Psoas muscle (tissue), 8 donors: ENCODE results near the gene PRRT1B. TPM values are rescaled to one million over a fixed set of nuclear protein-coding genes. Genes with fewer than 3 reads are reported as not detected.

Source experiments
- ATAC-seq, 4 donors: fragments of 200-7000 bp; cut with Tn5 transposase; one replicate each; pipeline ENCODE4 v1.9.1; 2020; ENCODE audit warnings: moderate library complexity in 3 of 4, mild to moderate bottlenecking in 2 of 4
- DNase-seq, 2 donors: peaks; one replicate each; pipeline ENCODE4 v3.0.0-alpha.2; 2020
- H3K27ac ChIP-seq: fragments of 200-600 bp; one replicate; pipeline ENCODE4 v1.8.0; 2022
- H3K27me3 ChIP-seq, 3 donors: fragments of 200-600 bp in 1 of 3; one replicate each; pipeline versions ENCODE4 v1.6.1 to v1.8.0; 2013 to 2022; ENCODE audit warnings: low read length in 2 of 3, mild to moderate bottlenecking in 2 of 3, moderate library complexity in 1 of 3; ENCODE audit not compliant: insufficient read depth in 3 of 3
- H3K36me3 ChIP-seq, 2 donors: fragments of 200-600 bp in 1 of 2; one replicate each; pipeline versions ENCODE4 v1.6.1 to v1.8.0; 2013 to 2022; ENCODE audit warnings: low read depth in 1 of 2, mild to moderate bottlenecking in 1 of 2, moderate library complexity in 1 of 2; ENCODE audit not compliant: insufficient read depth in 1 of 2
- H3K4me1 ChIP-seq: fragments of 200-600 bp; one replicate; pipeline ENCODE4 v1.8.0; 2022
- H3K4me3 ChIP-seq: fragments of 200-600 bp; one replicate; pipeline ENCODE4 v1.8.0; 2022; ENCODE audit warnings: mild to moderate bottlenecking
- H3K9me3 ChIP-seq: fragments of 200-600 bp; one replicate; pipeline ENCODE4 v1.8.0; 2022
- WGBS, 3 donors: extraction: QIAGEN DNeasy Blood & Tissue Kit; methylation state at CpG; one replicate each; pipeline versions ENCODE4 v1.1.6 to v1.1.7; 2013; 5-methylcytosine and 5-hydroxymethylcytosine counted together
- intact Hi-C, 2 donors: fragments of 100-400 bp; cut with DNase I; formaldehyde crosslinking; loops; one replicate each; pipeline versions ENCODE4 v1.11.0 to v1.14.2; 2022
- polyA plus RNA-seq, 3 donors: library from polyadenylated mRNA; stranded (reverse); fragments of 200-250 nt; gene quantifications; one replicate each; pipeline ENCODE4 v1.2.3, GENCODE V29; 2013
- total RNA-seq, 4 donors: library from RNA; stranded (reverse); fragmentation: NEBNext Ultra II Directional in 2 of 4; extraction: Animal tissue kit (Norgen Biotek cat#: 25700) in 2 of 4; gene quantifications; one replicate each; pipeline versions ENCODE4 v1.2.1 to v1.2.4, GENCODE V29; 2021 to 2023
- TF ChIP-seq, protein P1 (sequence below): fragments of 200-600 bp; IDR thresholded peaks from one replicate; pipeline ENCODE4 v1.8.0; 2022; ENCODE audit warnings: antibody characterized with exemption
- donor health status: healthy with polysubstance abuse.
- donor health status: DM: no; HTN: no; CAD: no; lungs with moderate emphysema.
- donor health status: Bipolar disorder and iron deficiency.
- donor health status: healthy.
- donor health status: DM: yes; HTN: yes; CAD: no.
- donor health status: DM: no; HTN: no; CAD: no.
- donor health status: DM: no; HTN: no; CAD: no.
- donor health status: DM: yes; HTN: yes; CAD: no.

The PRRT1B gene
- total and polyA plus RNA-seq, 7 donors: not detected

- no peak for DNase-seq
- no peak overlapping the region for H3K27ac ChIP-seq
These were observed 44.9 kb upstream of the PRRT1B start for GRCh38 chr9:131500377-131500776.

GRCh38 chr9:131500939-131501541 is 44.3 kb upstream of the PRRT1B start:
- WGBS, 3 donors: 45 to 57% (median 51%) methylated on average over 5 of the region's 5 CpGs
- Histone ChIP-seq H3K4me3 (no peak overlapping the region), H3K9me3 (no peaks in the 10 kb centered on the region), H3K36me3 (peaks cover 0 to 52% of the 10 kb centered on the region in 2 donors), H3K27me3 (no peaks in the 10 kb centered on the region), H3K4me1 (peaks cover 20% of the 10 kb centered on the region), H3K27ac (peak overlapping the region; percentile 30)
- ATAC-seq (peak; percentile 29 to 42 (median 36)), DNase-seq (no peak)
- TF ChIP-seq, protein P1, sequence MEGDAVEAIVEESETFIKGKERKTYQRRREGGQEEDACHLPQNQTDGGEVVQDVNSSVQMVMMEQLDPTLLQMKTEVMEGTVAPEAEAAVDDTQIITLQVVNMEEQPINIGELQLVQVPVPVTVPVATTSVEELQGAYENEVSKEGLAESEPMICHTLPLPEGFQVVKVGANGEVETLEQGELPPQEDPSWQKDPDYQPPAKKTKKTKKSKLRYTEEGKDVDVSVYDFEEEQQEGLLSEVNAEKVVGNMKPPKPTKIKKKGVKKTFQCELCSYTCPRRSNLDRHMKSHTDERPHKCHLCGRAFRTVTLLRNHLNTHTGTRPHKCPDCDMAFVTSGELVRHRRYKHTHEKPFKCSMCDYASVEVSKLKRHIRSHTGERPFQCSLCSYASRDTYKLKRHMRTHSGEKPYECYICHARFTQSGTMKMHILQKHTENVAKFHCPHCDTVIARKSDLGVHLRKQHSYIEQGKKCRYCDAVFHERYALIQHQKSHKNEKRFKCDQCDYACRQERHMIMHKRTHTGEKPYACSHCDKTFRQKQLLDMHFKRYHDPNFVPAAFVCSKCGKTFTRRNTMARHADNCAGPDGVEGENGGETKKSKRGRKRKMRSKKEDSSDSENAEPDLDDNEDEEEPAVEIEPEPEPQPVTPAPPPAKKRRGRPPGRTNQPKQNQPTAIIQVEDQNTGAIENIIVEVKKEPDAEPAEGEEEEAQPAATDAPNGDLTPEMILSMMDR: no peak
- intact Hi-C loops: no loop called here

More at GRCh38 chr9:131500377-131500776, 44.9 kb upstream of the PRRT1B start:
- Histone ChIP-seq H3K4me1 (peaks cover 20% of the 10 kb centered on the region), H3K9me3 (no peaks in the 10 kb centered on the region), H3K36me3 (peaks cover 0 to 56% of the 10 kb centered on the region in 2 donors), H3K27me3 (no peaks in the 10 kb centered on the region), H3K4me3 (no peak overlapping the region)
- intact Hi-C loops: no loop called here
- no peak for ATAC-seq
- TF ChIP-seq, protein P1: no peak
- WGBS, 3 donors: 66 to 74% (median 67%) methylated on average over 12 of the region's 12 CpGs

DNA sequence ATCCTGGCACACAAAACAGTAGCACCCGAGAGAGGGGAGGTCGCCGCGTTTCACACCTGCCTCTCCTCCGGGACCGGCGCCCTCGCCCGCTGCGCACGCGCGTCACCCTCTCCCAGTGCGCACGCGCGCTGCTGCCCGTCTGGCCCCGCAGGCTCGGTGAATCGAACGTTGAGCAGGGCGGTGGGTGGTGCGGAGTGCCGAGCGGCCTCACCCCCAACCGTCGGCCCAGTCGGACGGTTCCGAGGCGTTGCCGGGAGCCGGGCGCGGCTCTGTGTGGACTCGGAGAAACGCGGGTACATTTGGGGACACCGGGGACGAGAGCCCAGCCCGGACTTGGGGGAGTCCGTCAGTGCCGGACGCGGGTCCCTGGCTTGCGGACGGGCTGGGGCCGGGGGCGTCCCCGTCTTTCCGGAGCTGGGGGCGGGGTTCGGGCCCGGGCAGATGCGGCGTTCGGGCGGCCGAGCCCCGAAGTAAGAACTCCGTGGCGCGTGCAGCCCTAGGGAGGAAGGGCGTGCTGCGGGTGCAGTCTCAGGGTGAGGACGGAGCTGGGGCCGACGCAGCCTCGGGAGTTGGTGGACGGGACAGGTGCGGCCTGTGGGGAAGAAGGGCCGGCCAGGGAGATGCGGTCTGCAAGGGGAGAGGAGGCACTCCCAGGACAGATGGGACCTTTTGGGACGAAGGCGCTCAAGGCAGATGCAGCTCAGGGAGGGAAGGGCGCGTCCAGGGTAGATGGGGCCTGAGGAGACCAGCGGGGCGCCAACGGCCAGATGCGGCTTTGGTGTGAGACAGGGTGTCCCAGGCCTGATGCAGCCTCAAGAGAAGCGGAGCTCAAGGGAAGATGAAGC is 42.3 kb upstream of the PRRT1B start, which contains the start of gene POMT1:
Gene POMT1 (plus strand): TSS at position 138 of the 845 bp plus-strand sequence. CDS start 1,301 bp downstream, outside the sequence.
- Histone ChIP-seq H3K9me3 (no peaks in the 10 kb centered on the region), H3K36me3 (peaks cover 0 to 48% of the 10 kb centered on the region in 2 donors), H3K4me3 (peak within 1 kb of the TSS; percentile 99), H3K27me3 (no peaks in the 10 kb centered on the region), H3K4me1 (peaks cover 20% of the 10 kb centered on the region), H3K27ac (peak within 1 kb of the TSS; percentile 85)
- peak; percentile 89 to 95 for DNase-seq
- 0 to 1% (median 1%) methylated on average over 69 to 83 of the region's 83 CpGs for WGBS, 3 donors
- intact Hi-C loops: no loop called here
- TF ChIP-seq, protein P1: no peak
- peak; percentile 91 to 96 (median 92) for ATAC-seq

GRCh38 chr9:131503626-131504465 is 41.5 kb upstream of the PRRT1B start:
- intact Hi-C loops: no loop called here
- ATAC-seq: peak in 1 of 4 donors; percentile 20
- H3K27ac ChIP-seq: no peak overlapping the region

More at GRCh38 chr9:131503626-131504465, 41.5 kb upstream of the PRRT1B start:
- Histone ChIP-seq H3K36me3 (peaks cover 0 to 43% of the 10 kb centered on the region in 2 donors), H3K9me3 (no peaks in the 10 kb centered on the region), H3K4me1 (peaks cover 20% of the 10 kb centered on the region), H3K27me3 (no peaks in the 10 kb centered on the region), H3K4me3 (peak overlapping the region; percentile 99)
- TF ChIP-seq, protein P1: no peak
- WGBS, 3 donors: 29 to 38% (median 30%) methylated on average over 31 to 32 of the region's 32 CpGs
- no peak for DNase-seq
